Measurements from ENCODE around the gene NOP58. TPM values are rescaled to one million over a fixed set of nuclear protein-coding genes. Genes with fewer than 3 reads are reported as not detected.

Gene NOP58
- total and polyA plus RNA-seq, 2 of the 8 experiments (the other 6 are each of a cell fraction or from before 2014, with no cell fraction given): 41.5 to 133 TPM

- TF ChIP-seq CTCF (IDR thresholded peaks at IDR 0.05; ENCODE audit: control extremely low read depth in 1 of 3, insufficient read depth in 1 of 3, low read depth in 1 of 3, low read length in 3 of 3) (no peak), ATF2 (IDR thresholded peaks at IDR 0.05; ENCODE audit: low read length) (no peak), RBBP5 (IDR thresholded peaks at IDR 0.05; ENCODE audit: borderline replicate concordance, low read depth, low read length) (no peak), ATF3 (IDR thresholded peaks at IDR 0.05; ENCODE audit: insufficient read depth, low read depth, low read length) (no peak), RFX5 (IDR thresholded peaks at IDR 0.05; ENCODE audit: borderline replicate concordance, low read depth, low read length) (no peak), SAP30 (IDR thresholded peaks at IDR 0.05; ENCODE audit: insufficient read depth, insufficient replicate concordance, low read length) (peak; percentile 87), BACH1 (IDR thresholded peaks at IDR 0.05; ENCODE audit: low read length) (no peak), CBX8 (IDR thresholded peaks at IDR 0.05; ENCODE audit: borderline replicate concordance, low read depth, low read length) (no peak)
Measured at GRCh38 chr2:202265467-202266277, at the start of gene NOP58 (continued).

Data from H1 (cell line).